Activated B cell treated with CpG ODN at 0.5 μM for 24 hours (primary cell): ENCODE measurements around the gene CNGB1. TPM values are rescaled to one million over a fixed set of nuclear protein-coding genes. Genes with fewer than 3 reads are reported as not detected.
"Not testable (repeated sequence)": the region's sequence is repeated elsewhere in the genome, so short reads cannot be mapped to it uniquely, and the experiment has no call there.

ENCODE experiments used
- ATAC-seq: fragments of 200-7000 bp; cut with Tn5 transposase; one replicate; pipeline ENCODE4 v1.10.0; 2021; ENCODE audit warnings: low read depth, mild to moderate bottlenecking, moderate library complexity
- CTCF ChIA-PET: fragments of 350-600 bp; sonication (Branson Sonifier 250); formaldehyde crosslinking; loops from one replicate; lab custom pipeline; 2021; ENCODE audit warnings: antibody characterized with exemption; lab: Charles Lee
- POLR2A ChIA-PET: fragments of 350-600 bp; sonication (Branson Sonifier 250); formaldehyde crosslinking; loops from one replicate; lab custom pipeline; 2021; ENCODE audit warnings: antibody characterized with exemption; lab: Charles Lee
- DNase-seq: peaks from one replicate; pipeline ENCODE4 v3.0.0; 2022
- H3K27ac Mint-ChIP-seq: one replicate; pipeline ENCODE4 v1.8.0; 2020; ENCODE audit warnings: mixed read lengths
- H3K27me3 Mint-ChIP-seq: one replicate; pipeline ENCODE4 v1.8.0; 2021; ENCODE audit warnings: mixed read lengths
- H3K36me3 Mint-ChIP-seq: one replicate; pipeline ENCODE4 v1.8.0; 2021; ENCODE audit warnings: low read depth, mixed read lengths
- H3K4me1 Mint-ChIP-seq: one replicate; pipeline ENCODE4 v1.8.0; 2021; ENCODE audit warnings: mixed read lengths
- H3K4me3 Mint-ChIP-seq: one replicate; pipeline ENCODE4 v1.8.0; 2020; ENCODE audit warnings: mild to moderate bottlenecking, mixed read lengths
- H3K9me3 Mint-ChIP-seq: one replicate; pipeline ENCODE4 v1.8.0; 2020; ENCODE audit warnings: mixed read lengths
- intact Hi-C: fragments of 100-400 bp; cut with micrococcal nuclease; formaldehyde crosslinking; loops from one replicate; pipeline ENCODE4 v1.15.1; 2024
- total RNA-seq: library from RNA; stranded (reverse); gene quantifications from 2 replicates; pipeline ENCODE4 v1.2.3, GENCODE V29; 2022
- TF ChIP-seq, protein P1 (sequence below): fragments of 200-600 bp; IDR thresholded peaks from one replicate; pipeline ENCODE4 v1.8.0; 2022; ENCODE audit warnings: antibody characterized with exemption, mild to moderate bottlenecking

CNGB1 gene
- total RNA-seq, 1 donor from 2014 or later = not detected

DNA sequence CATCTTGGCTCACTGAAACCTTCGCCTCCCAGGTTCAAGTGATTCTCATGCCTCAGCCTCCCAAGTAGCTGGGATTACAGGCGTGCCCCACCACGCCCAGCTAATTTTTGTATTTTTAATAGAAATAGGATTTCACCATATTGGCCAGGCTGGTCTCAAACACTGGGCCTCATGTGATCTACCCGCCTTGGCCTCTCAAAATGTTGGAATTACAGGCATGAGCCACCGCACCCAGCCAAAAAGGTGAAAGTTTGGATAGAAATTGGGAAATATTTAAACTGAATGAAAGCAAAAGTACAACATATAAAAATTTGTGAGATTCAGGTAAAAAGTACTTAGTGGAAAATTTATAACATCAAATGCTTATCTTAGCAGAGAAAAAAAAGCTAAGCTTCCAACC lies 115.7 kb downstream of the CNGB1 start:
- intact Hi-C loops = no loop called here
- H3K27ac Mint-ChIP-seq = no peak overlapping the region
- DNase-seq (no peak), ATAC-seq (no peak)
- no peaks in the 10 kb centered on the region for H3K4me1 Mint-ChIP-seq
- H3K9me3 Mint-ChIP-seq = peaks cover 2% of the 10 kb centered on the region
- H3K27me3 Mint-ChIP-seq = peaks cover 13% of the 10 kb centered on the region
- CTCF ChIA-PET = no interaction called here
- POLR2A ChIA-PET = no interaction called here
- H3K4me3 Mint-ChIP-seq = no peak overlapping the region
- no peaks in the 10 kb centered on the region for H3K36me3 Mint-ChIP-seq
- TF ChIP-seq, protein P1, sequence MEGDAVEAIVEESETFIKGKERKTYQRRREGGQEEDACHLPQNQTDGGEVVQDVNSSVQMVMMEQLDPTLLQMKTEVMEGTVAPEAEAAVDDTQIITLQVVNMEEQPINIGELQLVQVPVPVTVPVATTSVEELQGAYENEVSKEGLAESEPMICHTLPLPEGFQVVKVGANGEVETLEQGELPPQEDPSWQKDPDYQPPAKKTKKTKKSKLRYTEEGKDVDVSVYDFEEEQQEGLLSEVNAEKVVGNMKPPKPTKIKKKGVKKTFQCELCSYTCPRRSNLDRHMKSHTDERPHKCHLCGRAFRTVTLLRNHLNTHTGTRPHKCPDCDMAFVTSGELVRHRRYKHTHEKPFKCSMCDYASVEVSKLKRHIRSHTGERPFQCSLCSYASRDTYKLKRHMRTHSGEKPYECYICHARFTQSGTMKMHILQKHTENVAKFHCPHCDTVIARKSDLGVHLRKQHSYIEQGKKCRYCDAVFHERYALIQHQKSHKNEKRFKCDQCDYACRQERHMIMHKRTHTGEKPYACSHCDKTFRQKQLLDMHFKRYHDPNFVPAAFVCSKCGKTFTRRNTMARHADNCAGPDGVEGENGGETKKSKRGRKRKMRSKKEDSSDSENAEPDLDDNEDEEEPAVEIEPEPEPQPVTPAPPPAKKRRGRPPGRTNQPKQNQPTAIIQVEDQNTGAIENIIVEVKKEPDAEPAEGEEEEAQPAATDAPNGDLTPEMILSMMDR = no peak

DNA sequence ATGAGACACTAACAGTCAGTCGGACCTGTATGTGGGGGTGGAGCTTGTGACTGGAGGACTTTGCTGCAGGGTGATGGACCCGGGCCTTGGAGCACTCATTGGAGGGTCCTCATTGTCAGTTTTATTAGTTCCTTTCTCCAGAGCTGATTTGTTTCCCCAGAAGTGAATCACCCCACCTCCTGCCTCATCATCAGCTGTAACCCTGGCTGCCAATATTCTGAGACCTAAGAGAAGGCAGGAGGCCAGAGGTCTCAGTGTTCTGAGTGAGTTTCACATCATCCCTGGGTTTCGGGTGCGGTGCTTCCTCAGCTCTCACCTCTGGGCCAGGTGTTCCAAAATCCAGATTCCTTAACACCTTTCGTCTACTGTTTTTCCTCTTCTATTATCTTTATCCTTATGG lies 118.7 kb downstream of the CNGB1 start:
- ChIA-PET POLR2A (no interaction called here), CTCF (no interaction called here)
- Mint-ChIP-seq H3K4me1 (no peaks in the 10 kb centered on the region), H3K27me3 (peaks cover 3% of the 10 kb centered on the region), H3K27ac (no peak overlapping the region), H3K36me3 (no peaks in the 10 kb centered on the region), H3K9me3 (peaks cover 2% of the 10 kb centered on the region), H3K4me3 (no peak overlapping the region)
- TF ChIP-seq, protein P1 = no peak
- intact Hi-C loops = no loop called here
- no peak for ATAC-seq
- no peak for DNase-seq

DNA sequence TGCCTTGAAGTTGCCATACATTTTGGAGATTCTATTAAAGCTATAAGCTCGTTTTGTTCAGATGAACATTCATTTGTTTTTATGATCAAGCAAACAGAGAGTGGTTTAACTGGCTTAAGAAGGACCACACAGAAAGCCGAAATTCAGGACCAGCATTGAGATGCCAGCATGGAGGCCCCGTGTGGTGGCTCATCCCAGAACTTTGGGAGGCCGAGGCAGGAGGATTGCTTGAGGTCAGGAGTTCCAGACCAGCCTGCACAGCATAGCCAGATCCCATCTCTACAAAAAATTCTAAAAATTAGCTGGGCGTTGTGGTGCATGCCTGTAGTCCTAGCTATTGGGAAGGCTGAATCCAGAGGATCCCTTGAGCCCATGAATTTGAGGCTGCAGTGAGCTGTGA lies 122.7 kb downstream of the CNGB1 start:
- ChIA-PET POLR2A (no interaction called here), CTCF (no interaction called here)
- DNase-seq = no peak
- peaks cover 3% of the 10 kb centered on the region for H3K27me3 Mint-ChIP-seq
- TF ChIP-seq, protein P1 = no peak
- H3K27ac Mint-ChIP-seq = no peak overlapping the region
- no peaks in the 10 kb centered on the region for H3K4me1 Mint-ChIP-seq
- no peak overlapping the region for H3K4me3 Mint-ChIP-seq
- no peaks in the 10 kb centered on the region for H3K36me3 Mint-ChIP-seq
- no peaks in the 10 kb centered on the region for H3K9me3 Mint-ChIP-seq
- intact Hi-C loops = no loop called here
- ATAC-seq = no peak

DNA sequence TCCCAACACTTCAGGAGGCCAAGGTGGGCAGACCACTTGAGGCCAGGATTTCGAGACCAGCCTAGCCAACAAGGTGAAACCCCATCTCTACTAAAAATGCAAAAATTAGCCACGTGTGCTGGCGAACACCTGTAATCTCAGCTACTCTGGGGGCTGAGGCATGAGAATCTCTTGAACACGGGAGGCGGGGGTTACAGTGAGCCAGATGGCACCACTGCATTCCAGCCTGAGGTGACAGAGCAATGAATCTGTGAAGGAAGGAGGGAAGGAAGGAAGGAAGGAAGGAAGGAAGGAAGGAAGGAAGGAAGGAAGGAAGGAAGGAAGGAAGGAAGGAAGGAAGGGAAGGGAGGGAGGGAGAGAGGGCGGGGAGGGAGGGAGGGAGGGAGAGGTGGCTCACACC lies 124.0 kb downstream of the CNGB1 start:
- H3K4me3 Mint-ChIP-seq, CTCF ChIA-PET, H3K27me3 Mint-ChIP-seq, DNase-seq, H3K4me1 Mint-ChIP-seq, ATAC-seq, H3K27ac Mint-ChIP-seq, H3K36me3 Mint-ChIP-seq, intact Hi-C loops, H3K9me3 Mint-ChIP-seq, POLR2A ChIA-PET: not testable (repeated sequence)

DNA sequence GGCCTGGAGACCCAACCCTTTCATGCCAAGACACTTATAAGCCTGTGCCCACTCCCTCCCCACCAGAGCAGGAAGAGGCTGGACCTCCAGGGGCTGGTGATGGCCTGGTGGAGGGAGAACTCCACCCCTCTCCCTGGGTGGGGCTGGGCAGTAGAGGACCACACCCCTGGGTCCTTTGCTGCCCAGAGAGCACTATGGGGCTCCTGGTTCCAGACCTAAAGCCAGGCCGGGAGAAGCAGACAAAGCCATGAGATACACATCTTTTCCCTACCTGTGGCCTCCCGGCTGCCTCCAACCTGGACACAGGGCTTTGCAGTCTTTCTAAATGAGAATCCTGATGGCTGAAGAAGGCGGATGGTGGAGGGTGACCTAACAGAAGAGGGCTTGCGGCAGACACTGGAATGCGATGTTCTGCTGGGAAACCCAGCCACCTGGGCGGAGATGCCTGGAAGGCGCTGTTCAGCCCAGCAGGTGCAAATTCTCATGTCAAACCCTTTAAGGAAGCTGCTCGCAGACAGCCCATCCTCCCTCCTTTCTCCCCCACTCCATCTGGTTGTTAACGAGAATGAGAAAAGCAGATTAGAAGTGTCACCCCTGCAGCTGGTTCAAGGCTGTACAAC lies 124.7 kb downstream of the CNGB1 start:
- Mint-ChIP-seq H3K9me3 (no peaks in the 10 kb centered on the region), H3K36me3 (no peaks in the 10 kb centered on the region), H3K4me1 (no peaks in the 10 kb centered on the region), H3K27me3 (no peaks in the 10 kb centered on the region), H3K27ac (no peak overlapping the region), H3K4me3 (no peak overlapping the region)
- POLR2A ChIA-PET = no interaction called here
- intact Hi-C loops = no loop called here
- ATAC-seq = no peak
- CTCF ChIA-PET = no interaction called here
- no peak for DNase-seq
- TF ChIP-seq, protein P1 = no peak

DNA sequence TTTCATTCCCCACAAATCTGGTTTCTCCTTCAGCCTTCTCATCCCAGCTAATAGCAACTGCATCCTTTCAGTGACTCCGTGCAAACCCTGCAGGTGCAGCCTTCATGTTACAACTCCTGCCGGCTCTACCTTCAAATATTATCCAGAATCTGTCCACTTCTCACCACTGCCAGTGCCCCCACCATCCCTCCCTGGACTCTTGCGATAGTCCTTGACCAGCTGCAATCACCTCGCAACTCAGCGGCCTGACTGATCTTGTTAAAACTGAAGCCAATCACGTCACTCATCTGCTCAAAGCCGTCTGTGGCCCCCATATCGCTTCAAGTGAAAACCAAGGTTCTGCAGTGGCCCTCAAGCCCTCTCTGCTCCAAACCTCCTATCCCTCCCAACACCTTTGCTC lies 125.8 kb downstream of the CNGB1 start:
- ATAC-seq = no peak
- H3K27ac Mint-ChIP-seq = no peak overlapping the region
- POLR2A ChIA-PET = no interaction called here

More for the DNA sequence above, 125.8 kb downstream of the CNGB1 start:
- no peak for DNase-seq
- intact Hi-C loops = no loop called here
- H3K36me3 Mint-ChIP-seq = no peaks in the 10 kb centered on the region
- H3K27me3 Mint-ChIP-seq = no peaks in the 10 kb centered on the region
- no peaks in the 10 kb centered on the region for H3K4me1 Mint-ChIP-seq
- H3K9me3 Mint-ChIP-seq = no peaks in the 10 kb centered on the region
- CTCF ChIA-PET = no interaction called here
- no peak overlapping the region for H3K4me3 Mint-ChIP-seq
- TF ChIP-seq, protein P1 = no peak
